Measurements from ENCODE around the gene INPP5A. TPM values are rescaled to one million over a fixed set of nuclear protein-coding genes. Genes with fewer than 3 reads are reported as not detected.
"Not testable (repeated sequence)": the region's sequence is repeated elsewhere in the genome, so short reads cannot be mapped to it uniquely, and the experiment has no call there.

Gene INPP5A
- total RNA-seq, 3 donors from 2014 or later: 26.6 to 50.6 (median 38.7) TPM

DNA sequence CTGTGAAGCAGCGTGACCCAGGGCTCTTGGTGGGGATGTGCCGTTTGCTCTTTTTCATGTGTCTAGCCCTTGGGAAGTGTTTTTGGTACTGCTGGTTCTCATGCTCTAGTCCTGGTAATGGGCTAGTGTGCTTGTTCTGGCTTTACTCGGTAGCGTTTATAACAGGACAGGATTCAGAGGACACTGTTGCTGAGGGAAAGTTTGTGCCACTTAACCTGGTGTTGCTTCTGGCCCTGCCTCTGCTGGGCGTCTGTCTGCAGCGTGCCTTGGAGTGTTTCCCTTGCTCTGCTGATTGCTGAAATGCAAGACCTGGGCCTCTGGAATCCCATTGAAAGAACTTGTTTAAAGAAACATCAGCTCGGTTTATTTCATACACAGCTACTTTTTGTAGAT lies 35.0 kb downstream of the INPP5A start:
- H3K27ac ChIP-seq: no peak overlapping the region
- peaks cover 7 to 14% of the 10 kb centered on the region in 2 donors for H3K4me1 ChIP-seq
- no peaks in the 10 kb centered on the region for H3K27me3 ChIP-seq
- no peaks in the 10 kb centered on the region for H3K9me3 ChIP-seq
- no peaks in the 10 kb centered on the region for H3K36me3 ChIP-seq
- intact Hi-C loops (cut with DNase I; ENCODE audit: low total_unique reads): no loop called here
- TF ChIP-seq POLR2AphosphoS5 (IDR thresholded peaks at IDR 0.05): no peak
- no peak for TF ChIP-seq POLR2A (IDR thresholded peaks at IDR 0.05)
- TF ChIP-seq, protein P1, sequence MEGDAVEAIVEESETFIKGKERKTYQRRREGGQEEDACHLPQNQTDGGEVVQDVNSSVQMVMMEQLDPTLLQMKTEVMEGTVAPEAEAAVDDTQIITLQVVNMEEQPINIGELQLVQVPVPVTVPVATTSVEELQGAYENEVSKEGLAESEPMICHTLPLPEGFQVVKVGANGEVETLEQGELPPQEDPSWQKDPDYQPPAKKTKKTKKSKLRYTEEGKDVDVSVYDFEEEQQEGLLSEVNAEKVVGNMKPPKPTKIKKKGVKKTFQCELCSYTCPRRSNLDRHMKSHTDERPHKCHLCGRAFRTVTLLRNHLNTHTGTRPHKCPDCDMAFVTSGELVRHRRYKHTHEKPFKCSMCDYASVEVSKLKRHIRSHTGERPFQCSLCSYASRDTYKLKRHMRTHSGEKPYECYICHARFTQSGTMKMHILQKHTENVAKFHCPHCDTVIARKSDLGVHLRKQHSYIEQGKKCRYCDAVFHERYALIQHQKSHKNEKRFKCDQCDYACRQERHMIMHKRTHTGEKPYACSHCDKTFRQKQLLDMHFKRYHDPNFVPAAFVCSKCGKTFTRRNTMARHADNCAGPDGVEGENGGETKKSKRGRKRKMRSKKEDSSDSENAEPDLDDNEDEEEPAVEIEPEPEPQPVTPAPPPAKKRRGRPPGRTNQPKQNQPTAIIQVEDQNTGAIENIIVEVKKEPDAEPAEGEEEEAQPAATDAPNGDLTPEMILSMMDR (IDR thresholded peaks at IDR 0.05): no peak
- DNase-seq (ENCODE audit: low spot score in 2 of 2): no peak
- no peak overlapping the region for H3K4me3 ChIP-seq

DNA sequence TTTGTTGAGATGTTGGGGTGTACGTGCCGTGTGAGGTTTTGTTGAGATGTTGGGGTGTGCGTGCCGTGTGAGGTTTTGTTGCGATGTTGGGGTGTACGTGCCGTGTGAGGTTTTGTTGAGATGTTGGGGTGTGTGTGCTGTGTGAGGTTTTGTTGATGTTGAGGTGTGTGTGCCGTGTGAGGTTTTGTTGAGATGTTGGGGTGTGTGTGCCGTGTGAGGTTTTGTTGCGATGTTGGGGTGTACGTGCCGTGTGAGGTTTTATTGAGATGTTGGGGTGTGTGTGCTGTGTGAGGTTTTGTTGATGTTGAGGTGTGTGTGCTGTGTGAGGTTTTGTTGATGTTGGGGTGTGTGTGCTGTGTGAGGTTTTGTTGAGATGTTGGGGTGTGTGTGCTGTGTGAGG lies 35.4 kb downstream of the INPP5A start:
- H3K27ac ChIP-seq; H3K9me3 ChIP-seq; DNase-seq (ENCODE audit: low spot score in 2 of 2); H3K36me3 ChIP-seq; intact Hi-C loops (cut with DNase I; ENCODE audit: low total_unique reads); H3K4me3 ChIP-seq; H3K27me3 ChIP-seq: not testable (repeated sequence)
- peaks cover 7 to 14% of the 10 kb centered on the region in 2 donors for H3K4me1 ChIP-seq

DNA sequence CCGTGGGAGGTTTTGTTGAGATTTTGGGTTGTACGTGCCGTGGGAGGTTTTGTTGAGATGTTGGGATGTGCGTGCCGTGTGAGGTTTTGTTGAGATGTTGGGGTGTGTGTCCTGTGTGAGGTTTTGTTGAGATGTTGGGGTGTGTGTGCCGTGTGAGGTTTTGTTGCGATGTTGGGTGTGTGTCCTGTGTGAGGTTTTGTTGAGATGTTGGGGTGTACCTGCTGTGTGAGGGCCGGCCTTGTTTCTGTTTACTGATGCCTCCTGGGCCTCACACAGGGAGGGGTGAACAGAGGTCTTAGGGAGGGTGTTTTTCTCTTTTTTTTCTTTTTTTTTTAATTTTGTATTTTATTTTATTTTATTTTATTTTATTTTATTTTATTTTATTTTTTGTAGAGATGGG lies 36.7 kb downstream of the INPP5A start:
- intact Hi-C loops (cut with DNase I; ENCODE audit: low total_unique reads): no loop called here
- Histone ChIP-seq H3K27me3 (no peaks in the 10 kb centered on the region), H3K4me1 (peaks cover 7 to 14% of the 10 kb centered on the region in 2 donors), H3K27ac (no peak overlapping the region), H3K4me3 (no peak overlapping the region), H3K9me3 (no peaks in the 10 kb centered on the region), H3K36me3 (no peaks in the 10 kb centered on the region)
- TF ChIP-seq POLR2A (IDR thresholded peaks at IDR 0.05) (no peak), POLR2AphosphoS5 (IDR thresholded peaks at IDR 0.05) (no peak)
- TF ChIP-seq, protein P1 (IDR thresholded peaks at IDR 0.05): no peak
- no peak for DNase-seq (ENCODE audit: low spot score in 2 of 2)

DNA sequence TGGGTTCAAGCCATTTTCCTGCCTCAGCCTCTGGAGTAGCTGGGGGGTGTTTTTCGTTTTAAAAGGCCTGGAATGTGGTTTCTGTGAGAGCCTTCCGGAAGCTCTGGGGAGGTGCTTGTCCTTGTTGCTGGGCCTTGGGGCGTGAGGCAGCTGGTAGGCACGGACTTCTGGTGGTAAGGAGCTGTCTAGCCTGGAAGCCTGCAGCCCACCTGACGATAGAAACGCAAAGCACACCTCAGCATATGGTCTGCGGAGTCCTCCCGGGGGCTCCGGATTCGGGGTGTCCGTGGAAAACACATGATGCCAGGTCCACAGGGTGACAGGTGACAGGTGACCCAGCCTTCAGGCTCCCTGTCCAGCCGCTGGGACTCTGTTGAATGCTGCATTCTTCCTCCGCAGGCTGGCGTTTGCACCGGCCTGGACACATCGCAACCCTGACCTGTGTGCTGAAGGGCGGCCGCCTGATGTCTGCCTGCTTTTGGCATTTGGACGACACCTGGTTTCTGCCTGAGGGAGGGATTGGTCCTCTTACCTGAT lies 37.3 kb downstream of the INPP5A start:
- no peak for DNase-seq (ENCODE audit: low spot score in 2 of 2)
- Histone ChIP-seq H3K27ac (peak overlapping the region; percentile 29 to 32), H3K9me3 (no peaks in the 10 kb centered on the region), H3K27me3 (no peaks in the 10 kb centered on the region), H3K4me1 (peaks cover 7 to 14% of the 10 kb centered on the region in 2 donors), H3K36me3 (no peaks in the 10 kb centered on the region), H3K4me3 (no peak overlapping the region)
- TF ChIP-seq POLR2AphosphoS5 (IDR thresholded peaks at IDR 0.05): no peak
- TF ChIP-seq, protein P1 (IDR thresholded peaks at IDR 0.05): no peak
- no peak for TF ChIP-seq POLR2A (IDR thresholded peaks at IDR 0.05)
- intact Hi-C loops (cut with DNase I; ENCODE audit: low total_unique reads): no loop called here

DNA sequence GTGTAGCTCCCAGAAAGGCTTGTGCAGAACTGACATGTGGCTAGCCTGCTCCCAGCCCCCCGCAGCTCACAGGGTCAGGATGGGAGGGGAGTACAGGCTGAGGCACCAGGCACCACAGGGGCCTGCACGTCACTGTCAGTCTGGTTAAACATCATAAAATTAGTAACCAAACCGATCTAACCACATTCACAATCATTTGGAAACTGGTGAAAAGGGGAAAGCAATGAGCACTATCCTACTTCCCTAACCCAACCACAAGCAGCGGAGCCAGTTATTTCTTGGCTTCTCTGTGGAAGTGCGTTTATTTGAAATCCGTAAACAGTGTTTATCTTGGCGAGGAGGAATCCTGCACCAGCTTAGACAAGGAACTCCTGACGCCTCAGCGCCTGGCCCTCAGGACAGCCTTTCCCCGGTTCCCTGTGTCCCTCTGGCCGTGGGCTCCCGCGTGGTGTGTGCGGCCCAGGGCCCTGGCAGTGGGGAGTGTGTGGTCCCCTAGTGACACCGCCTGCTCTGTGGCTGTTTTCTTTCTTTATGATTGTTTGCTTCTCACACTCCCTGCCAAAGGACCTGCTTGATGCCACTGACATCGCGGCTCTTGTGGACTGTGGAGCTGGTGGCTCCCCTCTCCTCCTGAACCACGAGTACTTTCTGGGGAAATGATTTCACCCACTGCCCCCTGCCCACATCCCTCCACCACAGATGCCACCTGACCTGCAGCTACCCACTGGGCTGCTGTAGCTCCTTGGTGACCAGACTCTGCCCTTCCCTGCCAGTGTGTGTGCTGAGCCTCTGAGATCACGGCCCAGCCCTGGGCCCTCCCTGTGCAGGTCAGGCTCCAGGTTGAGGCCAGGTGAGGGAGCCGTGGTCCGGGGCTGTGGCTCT lies 38.0 kb downstream of the INPP5A start:
- Histone ChIP-seq H3K36me3 (no peaks in the 10 kb centered on the region), H3K4me3 (no peak overlapping the region), H3K9me3 (no peaks in the 10 kb centered on the region), H3K4me1 (peaks cover 7 to 14% of the 10 kb centered on the region in 2 donors), H3K27me3 (no peaks in the 10 kb centered on the region), H3K27ac (peak overlapping the region; percentile 29 to 59)
- TF ChIP-seq POLR2AphosphoS5 (IDR thresholded peaks at IDR 0.05) (no peak), POLR2A (IDR thresholded peaks at IDR 0.05) (no peak)
- TF ChIP-seq, protein P1 (IDR thresholded peaks at IDR 0.05): no peak
- DNase-seq (ENCODE audit: low spot score in 2 of 2): peak in 1 of 2 donors; percentile 46
- intact Hi-C loops (cut with DNase I; ENCODE audit: low total_unique reads): no loop called here
